Fibroblast of lung (primary cell): Measurements from ENCODE around the gene BBS9. TPM values are rescaled to one million over a fixed set of nuclear protein-coding genes. Genes with fewer than 3 reads are reported as not detected.
"Not testable (repeated sequence)": the region's sequence is repeated elsewhere in the genome, so short reads cannot be mapped to it uniquely, and the experiment has no call there.

Experiments
- DNase-seq, 2 donors: peaks; one replicate each; pipeline versions ENCODE4 v3.0.0 to v3.0.0-alpha.2; 2010; ENCODE audit warnings: low read depth in 2 of 2
- H2AFZ ChIP-seq: 2 replicates; pipeline ENCODE4 v1.5.1; 2012; ENCODE audit warnings: low read length, control low read depth, inconsistent platforms
- H3K27ac ChIP-seq: 2 replicates; pipeline ENCODE4 v1.5.1; 2011; ENCODE audit warnings: low read length, control low read depth; ENCODE audit not compliant: insufficient read depth
- H3K27me3 ChIP-seq: 2 replicates; pipeline ENCODE4 v1.5.1; 2011; ENCODE audit warnings: mild to moderate bottlenecking, low read length; ENCODE audit not compliant: control insufficient read depth, insufficient read depth
- H3K36me3 ChIP-seq: 2 replicates; pipeline ENCODE4 v1.5.1; 2011; ENCODE audit warnings: low read length; ENCODE audit not compliant: control insufficient read depth, insufficient read depth
- H3K4me1 ChIP-seq: 2 replicates; pipeline ENCODE4 v1.5.1; 2011; ENCODE audit warnings: low read length; ENCODE audit not compliant: control insufficient read depth, insufficient read depth; ENCODE audit errors: extremely low read depth
- H3K4me2 ChIP-seq: 2 replicates; pipeline ENCODE4 v1.5.1; 2011; ENCODE audit warnings: low read length, control low read depth; ENCODE audit not compliant: insufficient read depth; ENCODE audit errors: extremely low read depth
- H3K4me3 ChIP-seq, 4 experiments: fragments of 200-600 bp in 1 of 4; sonication (generic) in 1 of 4; replicated peaks in 1 of 4; 2 replicates each; pipeline ENCODE4 v1.5.1; 2011 to 2016; ENCODE audit warnings: low read length in 4 of 4, low read depth in 3 of 4, mild to moderate bottlenecking in 3 of 4, control low read depth in 2 of 4, inconsistent platforms in 1 of 4, mixed read lengths in 1 of 4; ENCODE audit not compliant: insufficient read depth in 1 of 4; ENCODE audit errors: control extremely low read depth in 1 of 4
- H3K79me2 ChIP-seq: 2 replicates; pipeline ENCODE4 v1.5.1; 2012; ENCODE audit warnings: mild to moderate bottlenecking, low read length, inconsistent platforms; ENCODE audit not compliant: control insufficient read depth, insufficient read depth
- H3K9ac ChIP-seq: 2 replicates; pipeline ENCODE4 v1.5.1; 2011; ENCODE audit warnings: mild to moderate bottlenecking, low read length, control low read depth; ENCODE audit not compliant: insufficient read depth
- H3K9me3 ChIP-seq: 2 replicates; pipeline ENCODE4 v1.5.1; 2012; ENCODE audit warnings: low read depth, low read length; ENCODE audit not compliant: control insufficient read depth, insufficient read depth
- H4K20me1 ChIP-seq: 2 replicates; pipeline ENCODE4 v1.5.1; 2011; ENCODE audit warnings: low read length; ENCODE audit not compliant: control insufficient read depth, insufficient read depth; ENCODE audit errors: extremely low read depth
- CTCF ChIP-seq, 2 donors: IDR thresholded peaks in 1 of 2; conservative IDR thresholded peaks in 1 of 2; 1 replicate in 1 of 2; 2 replicates in 1 of 2; pipeline ENCODE4 v1.5.1; 2011 to 2012; ENCODE audit warnings: low read length in 2 of 2, control low read depth in 1 of 2, inconsistent platforms in 1 of 2, low read depth in 1 of 2, mild to moderate bottlenecking in 1 of 2
- EZH2 ChIP-seq: IDR thresholded peaks from 2 replicates; pipeline ENCODE4 v1.5.1; 2012; ENCODE audit warnings: low read length, control low read depth, mild to moderate bottlenecking; ENCODE audit errors: missing control alignments
- polyA plus RNA-seq, 2 donors: library from polyadenylated mRNA; depleted of rRNA in 1 of 2; stranded (reverse) in 1 of 2; unstranded in 1 of 2; fragments of >200 nt; gene quantifications; 2 replicates each; pipeline ENCODE4 v1.2.1, GENCODE V29; 2011 to 2012; ENCODE audit warnings: missing spikeins in 1 of 2
- total RNA-seq: library from RNA; depleted of rRNA; stranded (reverse); fragments of >200 nt; gene quantifications from 2 replicates; pipeline ENCODE4 v1.2.1, GENCODE V29; 2014

BBS9 gene
- total and polyA plus RNA-seq, 2 donors (not counting 1 experiment from before 2014, with no cell fraction given): 19.1 to 26.9 TPM

- no peak for DNase-seq
- H3K4me1 ChIP-seq: no peaks in the 10 kb centered on the region
- no peak overlapping the region for H3K4me3 ChIP-seq
- no peaks in the 10 kb centered on the region for H3K79me2 ChIP-seq
- no peaks in the 10 kb centered on the region for H3K27me3 ChIP-seq
- no peak overlapping the region for H2AFZ ChIP-seq
- TF ChIP-seq CTCF (conservative IDR thresholded peaks at IDR 0.05 in 1 of 2, IDR thresholded peaks at IDR 0.05 in 1 of 2; ENCODE audit: low read depth in 1 of 2, low read length in 2 of 2): no peak
- no peak for TF ChIP-seq EZH2
- H3K4me2 ChIP-seq: no peak overlapping the region
- no peaks in the 10 kb centered on the region for H4K20me1 ChIP-seq
- H3K27ac ChIP-seq: no peak overlapping the region
- no peaks in the 10 kb centered on the region for H3K9me3 ChIP-seq
- no peaks in the 10 kb centered on the region for H3K36me3 ChIP-seq
- no peak overlapping the region for H3K9ac ChIP-seq
Observed at GRCh38 chr7:33299425-33299824, 170.1 kb downstream of the BBS9 start.

GRCh38 chr7:33300131-33300530 is 170.8 kb downstream of the BBS9 start:
- H3K9me3 ChIP-seq: no peaks in the 10 kb centered on the region
- no peak overlapping the region for H3K4me3 ChIP-seq
- TF ChIP-seq EZH2 (no peak), CTCF (conservative IDR thresholded peaks at IDR 0.05 in 1 of 2, IDR thresholded peaks at IDR 0.05 in 1 of 2; ENCODE audit: low read depth in 1 of 2, low read length in 2 of 2) (no peak)
- H3K9ac ChIP-seq: no peak overlapping the region
- H3K27ac ChIP-seq: no peak overlapping the region
- no peak overlapping the region for H2AFZ ChIP-seq
- H3K36me3 ChIP-seq: no peaks in the 10 kb centered on the region
- H3K4me1 ChIP-seq: no peaks in the 10 kb centered on the region
- H4K20me1 ChIP-seq: no peaks in the 10 kb centered on the region
- H3K79me2 ChIP-seq: no peaks in the 10 kb centered on the region
- no peaks in the 10 kb centered on the region for H3K27me3 ChIP-seq
- DNase-seq: no peak
- H3K4me2 ChIP-seq: no peak overlapping the region

GRCh38 chr7:33300742-33301141 is 171.4 kb downstream of the BBS9 start:
- Histone ChIP-seq H4K20me1 (no peaks in the 10 kb centered on the region), H3K4me1 (no peaks in the 10 kb centered on the region), H2AFZ (no peak overlapping the region), H3K9ac (no peak overlapping the region), H3K9me3 (no peaks in the 10 kb centered on the region), H3K36me3 (no peaks in the 10 kb centered on the region), H3K4me2 (no peak overlapping the region), H3K4me3 (no peak overlapping the region), H3K79me2 (no peaks in the 10 kb centered on the region), H3K27me3 (no peaks in the 10 kb centered on the region), H3K27ac (no peak overlapping the region)
- TF ChIP-seq EZH2 (no peak), CTCF (conservative IDR thresholded peaks at IDR 0.05 in 1 of 2, IDR thresholded peaks at IDR 0.05 in 1 of 2; ENCODE audit: low read depth in 1 of 2, low read length in 2 of 2) (no peak)
- DNase-seq: no peak

- not testable (repeated sequence) for H3K27me3 ChIP-seq, H3K4me3 ChIP-seq
Observed at GRCh38 chr7:33303978-33304557, 174.7 kb downstream of the BBS9 start.

More at GRCh38 chr7:33303978-33304557, 174.7 kb downstream of the BBS9 start:
- H3K4me2 ChIP-seq, H3K79me2 ChIP-seq, H3K27ac ChIP-seq, H3K9me3 ChIP-seq, DNase-seq, H3K9ac ChIP-seq, H3K36me3 ChIP-seq, H4K20me1 ChIP-seq, H2AFZ ChIP-seq, H3K4me1 ChIP-seq: not testable (repeated sequence)
